DOHH2 (cell line): ENCODE measurements around the gene CAND2.

Experiments used
- H3F3A ChIP-seq: fragments of 200-600 bp; sonication (generic), shearing (Covaris generic); 2 replicates; pipeline ENCODE4 v1.6.0; 2016; ENCODE audit warnings: antibody characterized with exemption, mild to moderate bottlenecking; ENCODE audit not compliant: control insufficient read depth, insufficient read depth
- H3K27ac ChIP-seq: fragments of 200-600 bp; sonication (generic); 2 replicates; pipeline ENCODE4 v1.5.1; 2014; ENCODE audit warnings: low read depth, mild to moderate bottlenecking, low read length, moderate library complexity
- H3K27me3 ChIP-seq: fragments of 200-600 bp; sonication (generic); 2 replicates; pipeline ENCODE4 v1.6.1; 2014; ENCODE audit warnings: mild to moderate bottlenecking, low read length, mixed read lengths; ENCODE audit not compliant: control insufficient read depth
- H3K36me3 ChIP-seq: fragments of 200-600 bp; sonication (generic); 2 replicates; pipeline ENCODE4 v1.6.1; 2014; ENCODE audit warnings: mild to moderate bottlenecking, low read length, moderate library complexity, mixed read lengths; ENCODE audit not compliant: control insufficient read depth
- H3K4me1 ChIP-seq: fragments of 200-600 bp; sonication (generic); 2 replicates; pipeline ENCODE4 v1.6.1; 2014; ENCODE audit warnings: mild to moderate bottlenecking, low read length, mixed read lengths; ENCODE audit not compliant: control insufficient read depth
- H3K4me2 ChIP-seq: fragments of 200-600 bp; sonication (generic); 2 replicates; pipeline ENCODE4 v1.6.0; 2014; ENCODE audit warnings: mild to moderate bottlenecking, low read length, moderate library complexity
- H3K4me3 ChIP-seq: fragments of 200-600 bp; sonication (generic); 2 replicates; pipeline ENCODE4 v1.5.1; 2014; ENCODE audit warnings: mild to moderate bottlenecking, low read length, mixed read lengths
- H3K79me2 ChIP-seq: fragments of 200-600 bp; sonication (generic); 2 replicates; pipeline ENCODE4 v1.6.1; 2014; ENCODE audit warnings: mild to moderate bottlenecking, low read length, mixed read lengths; ENCODE audit not compliant: control insufficient read depth
- H3K9me2 ChIP-seq: fragments of 200-600 bp; sonication (generic); replicated peaks from 2 replicates; pipeline ENCODE4 v1.6.1; 2014; ENCODE audit warnings: mild to moderate bottlenecking, low read length, mixed read lengths; ENCODE audit not compliant: control insufficient read depth
- H3K9me3 ChIP-seq: fragments of 200-600 bp; sonication (generic); 2 replicates; pipeline ENCODE4 v1.6.1; 2014; ENCODE audit warnings: antibody characterized with exemption, low read length, mixed read lengths; ENCODE audit not compliant: control insufficient read depth, insufficient read depth
- H4K20me1 ChIP-seq: fragments of 200-600 bp; sonication (generic); 2 replicates; pipeline ENCODE4 v1.6.0; 2014; ENCODE audit warnings: low read depth, mild to moderate bottlenecking, antibody characterized with exemption, low read length, moderate library complexity; ENCODE audit not compliant: control insufficient read depth, insufficient read depth
- EZH2phosphoT487 ChIP-seq: fragments of 200-600 bp; sonication (generic); IDR thresholded peaks from 2 replicates; pipeline ENCODE4 v1.6.1; 2017; ENCODE audit warnings: borderline replicate concordance, mild to moderate bottlenecking, antibody characterized with exemption, low read length, moderate library complexity, mixed read lengths
- TF ChIP-seq, protein P1 (sequence below): fragments of 200-600 bp; sonication (generic); IDR thresholded peaks from one replicate; pipeline ENCODE4 v1.5.1; 2014; ENCODE audit warnings: antibody characterized with exemption, mild to moderate bottlenecking, low read depth, low read length; ENCODE audit not compliant: poor library complexity, severe bottlenecking

Gene CAND2

DNA sequence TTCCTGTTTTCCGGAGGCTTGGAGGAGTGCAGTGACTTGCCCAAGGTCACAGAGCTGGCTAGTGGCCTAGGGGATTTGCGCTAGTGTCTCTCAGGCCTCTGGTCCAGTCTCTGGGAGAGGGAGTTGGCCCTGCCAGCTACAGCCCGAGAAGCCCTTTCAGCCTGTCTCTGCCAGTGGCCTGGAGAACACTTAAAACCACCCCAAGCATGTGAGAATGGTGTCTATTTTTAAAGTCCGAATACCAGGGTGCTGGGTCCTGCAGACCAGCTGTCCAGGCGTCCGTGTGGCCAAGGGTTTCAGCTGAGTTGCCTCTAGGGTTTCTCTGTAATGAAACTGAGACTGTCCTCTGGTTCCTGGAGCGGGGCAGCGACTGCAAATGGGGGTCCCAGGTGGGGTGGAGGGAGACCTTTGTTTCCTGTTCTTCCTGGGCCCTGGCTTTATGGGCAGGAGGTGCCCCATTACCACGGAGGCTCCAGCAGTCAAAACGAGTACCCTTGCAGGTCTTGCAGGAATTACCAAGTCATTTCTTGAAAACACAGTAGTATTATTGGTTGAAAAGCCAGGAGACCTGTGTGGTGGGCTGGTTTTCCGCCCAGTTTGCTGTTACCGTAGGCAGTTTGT lies 2.2 kb downstream of the CAND2 start:
- Histone ChIP-seq H3K27ac (no peak overlapping the region), H3K4me3 (no peak overlapping the region), H3K4me1 (peaks cover 28% of the 10 kb centered on the region), H3K79me2 (no peaks in the 10 kb centered on the region), H3K9me3 (no peaks in the 10 kb centered on the region), H4K20me1 (no peaks in the 10 kb centered on the region), H3K4me2 (no peak overlapping the region), H3K9me2 (no peaks in the 10 kb centered on the region), H3K36me3 (no peaks in the 10 kb centered on the region), H3K27me3 (peaks cover 7% of the 10 kb centered on the region), H3F3A (peaks cover 16% of the 10 kb centered on the region)
- TF ChIP-seq, protein P1, sequence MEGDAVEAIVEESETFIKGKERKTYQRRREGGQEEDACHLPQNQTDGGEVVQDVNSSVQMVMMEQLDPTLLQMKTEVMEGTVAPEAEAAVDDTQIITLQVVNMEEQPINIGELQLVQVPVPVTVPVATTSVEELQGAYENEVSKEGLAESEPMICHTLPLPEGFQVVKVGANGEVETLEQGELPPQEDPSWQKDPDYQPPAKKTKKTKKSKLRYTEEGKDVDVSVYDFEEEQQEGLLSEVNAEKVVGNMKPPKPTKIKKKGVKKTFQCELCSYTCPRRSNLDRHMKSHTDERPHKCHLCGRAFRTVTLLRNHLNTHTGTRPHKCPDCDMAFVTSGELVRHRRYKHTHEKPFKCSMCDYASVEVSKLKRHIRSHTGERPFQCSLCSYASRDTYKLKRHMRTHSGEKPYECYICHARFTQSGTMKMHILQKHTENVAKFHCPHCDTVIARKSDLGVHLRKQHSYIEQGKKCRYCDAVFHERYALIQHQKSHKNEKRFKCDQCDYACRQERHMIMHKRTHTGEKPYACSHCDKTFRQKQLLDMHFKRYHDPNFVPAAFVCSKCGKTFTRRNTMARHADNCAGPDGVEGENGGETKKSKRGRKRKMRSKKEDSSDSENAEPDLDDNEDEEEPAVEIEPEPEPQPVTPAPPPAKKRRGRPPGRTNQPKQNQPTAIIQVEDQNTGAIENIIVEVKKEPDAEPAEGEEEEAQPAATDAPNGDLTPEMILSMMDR: no peak
- no peak for TF ChIP-seq EZH2phosphoT487

DNA sequence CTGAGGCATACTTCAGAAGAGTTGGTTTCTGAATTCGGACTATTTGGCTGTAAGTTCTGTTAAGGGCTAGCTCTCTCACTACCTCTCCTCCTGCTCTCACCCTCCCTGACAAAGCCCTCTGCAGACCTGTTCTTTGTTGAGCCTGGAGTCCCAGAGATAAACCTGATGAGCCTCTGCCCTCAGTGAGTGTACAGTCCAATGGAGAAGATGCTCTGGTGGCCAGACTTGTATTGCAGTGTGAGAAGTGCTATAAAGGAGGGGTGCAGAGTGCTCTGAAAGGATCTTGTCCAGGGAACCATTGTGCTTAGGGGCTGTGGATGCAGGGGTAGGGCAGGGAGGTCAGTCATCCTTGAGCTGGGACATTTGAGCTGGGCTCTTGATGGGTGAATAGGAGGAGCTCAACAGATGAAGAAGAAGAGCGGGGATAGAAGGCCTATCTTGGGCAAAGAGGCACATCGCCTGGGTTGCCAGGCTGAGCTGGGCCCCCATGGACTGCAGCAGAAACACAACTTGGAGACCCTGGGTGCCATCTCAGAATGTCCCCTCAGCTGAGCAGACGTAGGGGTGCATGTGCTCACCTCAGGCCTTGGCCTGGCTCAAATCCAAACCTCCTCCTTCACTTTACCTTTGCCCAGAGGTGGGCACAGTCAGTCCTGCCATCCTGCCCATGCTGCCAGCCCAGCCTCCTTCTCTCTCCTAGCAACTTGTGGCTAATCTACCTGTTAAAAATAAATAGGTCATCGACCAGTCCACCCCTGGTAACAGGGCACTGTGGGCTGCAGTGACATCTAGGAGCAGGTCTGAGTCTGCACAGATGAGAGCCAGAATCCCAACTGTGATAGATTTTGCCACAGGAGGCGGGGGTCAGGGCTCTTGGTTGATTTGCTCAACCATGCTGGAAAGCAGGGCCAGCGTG lies 3.3 kb downstream of the CAND2 start:
- Histone ChIP-seq H3K4me2 (no peak overlapping the region), H3K4me1 (peaks cover 28% of the 10 kb centered on the region), H3F3A (peaks cover 16% of the 10 kb centered on the region), H4K20me1 (no peaks in the 10 kb centered on the region), H3K9me3 (no peaks in the 10 kb centered on the region), H3K36me3 (no peaks in the 10 kb centered on the region), H3K27me3 (peaks cover 7% of the 10 kb centered on the region), H3K27ac (no peak overlapping the region), H3K4me3 (no peak overlapping the region), H3K79me2 (no peaks in the 10 kb centered on the region), H3K9me2 (no peaks in the 10 kb centered on the region)
- TF ChIP-seq EZH2phosphoT487: no peak
- TF ChIP-seq, protein P1: no peak

DNA sequence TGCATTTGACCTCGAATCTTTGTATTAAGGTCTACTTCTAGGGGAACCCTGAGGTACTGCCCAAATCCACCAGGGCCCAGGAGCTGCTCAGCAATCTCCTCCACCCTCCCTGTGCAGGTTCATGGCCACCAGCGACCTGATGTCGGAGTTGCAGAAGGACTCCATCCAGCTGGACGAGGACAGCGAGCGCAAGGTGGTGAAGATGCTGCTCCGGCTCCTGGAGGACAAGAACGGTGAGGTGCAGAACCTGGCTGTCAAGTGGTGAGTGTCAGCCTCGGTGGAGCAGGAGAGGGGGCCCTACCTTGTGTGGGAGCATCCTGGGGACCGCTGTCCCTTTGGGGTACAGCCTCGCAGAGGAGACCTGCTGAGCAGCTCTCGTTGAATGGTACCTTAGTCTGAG lies 6.9 kb downstream of the CAND2 start:
- Histone ChIP-seq H3K9me3 (no peaks in the 10 kb centered on the region), H3F3A (peaks cover 6% of the 10 kb centered on the region), H3K4me1 (peaks cover 2% of the 10 kb centered on the region), H3K36me3 (no peaks in the 10 kb centered on the region), H3K9me2 (no peaks in the 10 kb centered on the region), H3K4me2 (no peak overlapping the region), H4K20me1 (no peaks in the 10 kb centered on the region), H3K27me3 (no peaks in the 10 kb centered on the region), H3K79me2 (no peaks in the 10 kb centered on the region), H3K27ac (no peak overlapping the region), H3K4me3 (no peak overlapping the region)
- TF ChIP-seq, protein P1: no peak
- TF ChIP-seq EZH2phosphoT487: no peak
